A172 (cell line): Measurements from ENCODE around the gene CHAC1. TPM values are rescaled to one million over a fixed set of nuclear protein-coding genes. Genes with fewer than 3 reads are reported as not detected.
A peak's percentile ranks its signal among the peaks of the same experiment; 100 is the strongest.
"Not testable (repeated sequence)": the region's sequence is repeated elsewhere in the genome, so short reads cannot be mapped to it uniquely, and the experiment has no call there.

Source experiments
- DNase-seq: peaks from one replicate; pipeline ENCODE4 v3.0.0-alpha.2; 2015; ENCODE audit warnings: low spot score
- total RNA-seq: library from RNA; depleted of rRNA; stranded (reverse); fragments of >200 nt; shearing (Covaris generic); gene quantifications from 2 replicates; pipeline ENCODE4 v1.2.3, GENCODE V29; 2014

Gene CHAC1
- total RNA-seq, 1 experiment from 2014 or later, result 5.8 TPM

GRCh38 chr15:40957041-40957555, 3.8 kb downstream of the CHAC1 start:
- no peak for DNase-seq

- DNase-seq, result peak; percentile 26
Observed at GRCh38 chr15:40957581-40958051, 4.3 kb downstream of the CHAC1 start.

DNA sequence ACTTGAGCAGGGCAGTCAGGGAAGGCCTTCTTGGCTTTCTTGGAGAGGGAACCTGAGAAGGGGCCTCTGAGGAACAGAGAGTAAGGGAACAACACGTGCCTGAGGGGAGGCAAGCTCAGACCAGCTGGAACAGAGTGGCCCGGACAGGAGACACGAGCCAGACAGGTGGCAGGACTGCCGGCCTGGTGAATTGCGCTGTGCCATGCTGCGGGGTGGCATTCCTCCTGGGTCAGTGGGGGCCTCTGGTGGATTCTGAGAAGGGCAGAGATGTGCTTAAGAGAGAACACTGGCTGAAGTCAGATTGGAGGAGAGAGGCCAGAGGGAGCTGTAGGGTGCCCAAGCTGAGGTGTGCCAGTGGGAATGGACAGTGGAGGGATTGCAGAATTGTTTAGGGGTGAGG, 4.9 kb downstream of the CHAC1 start:
- DNase-seq, result no peak

GRCh38 chr15:40958723-40959122, 5.5 kb downstream of the CHAC1 start:
- DNase-seq, result no peak

DNA sequence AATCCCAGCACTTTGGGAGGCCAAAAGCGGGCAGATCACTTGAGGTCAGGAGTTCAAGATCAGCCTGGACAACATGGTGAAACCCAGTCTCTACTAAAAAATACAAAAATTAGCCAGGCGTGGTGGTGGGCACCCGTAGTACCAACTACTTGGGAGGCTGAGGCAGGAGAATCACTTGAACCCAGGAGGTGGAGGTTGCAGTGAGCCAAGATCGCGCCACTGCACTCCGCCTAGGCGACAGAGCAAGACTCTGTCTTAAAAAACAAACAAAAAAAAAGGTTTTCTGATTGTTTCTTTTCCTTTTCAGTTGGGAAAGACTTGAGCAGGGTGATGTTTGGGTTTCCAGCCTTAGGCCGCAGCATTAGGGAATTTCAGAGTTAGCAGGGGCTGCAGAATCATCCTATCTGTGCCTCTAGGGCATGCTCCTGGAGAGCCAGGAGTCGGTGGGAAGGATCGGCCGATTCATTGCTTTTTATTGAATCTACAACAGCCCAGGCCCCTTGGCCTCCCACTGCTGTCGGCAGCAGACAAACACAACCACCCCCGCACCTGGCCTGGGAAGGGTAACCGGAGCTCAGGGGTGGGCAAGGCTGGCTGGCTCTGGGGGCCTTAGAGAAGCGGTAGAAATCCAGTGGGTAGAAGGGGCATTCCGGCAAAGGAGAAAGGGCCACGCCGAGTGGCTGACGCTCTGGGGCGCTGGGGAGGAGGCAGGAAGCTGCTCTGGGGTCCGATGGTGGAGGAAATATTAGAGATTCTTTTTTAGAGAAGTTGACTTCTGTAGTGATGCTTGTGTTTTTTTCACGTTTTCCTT, 6.3 kb downstream of the CHAC1 start:
- no peak for DNase-seq

GRCh38 chr15:40960151-40960885, 7.0 kb downstream of the CHAC1 start:
- no peak for DNase-seq

DNA sequence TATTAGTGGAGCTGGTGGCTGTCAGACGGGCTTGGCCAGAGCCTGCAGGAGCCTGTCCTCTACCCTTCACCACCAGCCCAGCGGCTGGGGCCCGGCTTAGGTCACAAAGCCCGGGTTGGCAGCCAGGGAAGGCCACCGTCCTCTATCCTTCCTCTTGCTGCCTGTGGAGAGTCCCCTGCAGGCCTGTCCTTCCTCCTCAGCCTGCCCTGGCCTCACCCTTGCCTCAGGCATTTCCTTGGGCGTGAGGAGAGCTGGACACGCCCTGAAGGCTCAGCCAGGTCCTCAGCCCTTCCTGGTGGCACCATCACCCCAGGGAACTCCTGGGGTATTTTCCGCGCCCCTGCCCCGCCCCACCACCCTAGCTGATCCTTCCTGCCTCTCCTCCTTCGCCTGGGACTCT, 7.7 kb downstream of the CHAC1 start:
- DNase-seq, result peak; percentile 65

GRCh38 chr15:40961740-40962139, 8.5 kb downstream of the CHAC1 start:
- DNase-seq, result not testable (repeated sequence)

GRCh38 chr15:40962317-40962716, 9.0 kb downstream of the CHAC1 start:
- not testable (repeated sequence) for DNase-seq

GRCh38 chr15:40963201-40963600, 9.9 kb downstream of the CHAC1 start:
- no peak for DNase-seq

- DNase-seq, result no peak
Observed at GRCh38 chr15:40964006-40964405, 10.7 kb downstream of the CHAC1 start.

- no peak for DNase-seq
Observed at GRCh38 chr15:40964634-40965033, 11.4 kb downstream of the CHAC1 start.

GRCh38 chr15:40968290-40969085, 15.2 kb downstream of the CHAC1 start:
- DNase-seq, result no peak

- DNase-seq, result no peak
Observed at GRCh38 chr15:40969363-40969762, 16.1 kb downstream of the CHAC1 start.

DNA sequence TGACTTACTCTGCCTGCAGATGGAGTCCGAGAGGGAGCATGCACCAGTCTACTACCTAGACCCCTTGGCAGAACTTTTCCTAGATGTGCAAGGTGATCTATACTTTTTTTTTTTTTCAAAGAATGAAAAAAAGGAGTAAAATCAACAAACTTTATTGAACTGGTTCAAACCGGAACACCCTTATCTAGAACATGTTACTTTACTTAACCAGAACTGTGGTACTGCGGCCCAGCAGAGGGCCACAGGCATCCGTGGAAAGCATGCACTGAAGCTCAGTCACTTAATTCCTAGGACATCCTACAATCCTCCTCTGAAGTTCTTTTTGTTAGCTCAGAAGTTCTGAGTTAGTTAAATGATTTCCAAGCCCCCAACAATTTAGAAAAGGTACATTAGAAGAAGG, 21.6 kb downstream of the CHAC1 start:
- DNase-seq, result no peak

- DNase-seq, result no peak
Observed at GRCh38 chr15:40976819-40977218, 23.5 kb downstream of the CHAC1 start.

GRCh38 chr15:40978141-40978540, 24.9 kb downstream of the CHAC1 start:
- no peak for DNase-seq

DNA sequence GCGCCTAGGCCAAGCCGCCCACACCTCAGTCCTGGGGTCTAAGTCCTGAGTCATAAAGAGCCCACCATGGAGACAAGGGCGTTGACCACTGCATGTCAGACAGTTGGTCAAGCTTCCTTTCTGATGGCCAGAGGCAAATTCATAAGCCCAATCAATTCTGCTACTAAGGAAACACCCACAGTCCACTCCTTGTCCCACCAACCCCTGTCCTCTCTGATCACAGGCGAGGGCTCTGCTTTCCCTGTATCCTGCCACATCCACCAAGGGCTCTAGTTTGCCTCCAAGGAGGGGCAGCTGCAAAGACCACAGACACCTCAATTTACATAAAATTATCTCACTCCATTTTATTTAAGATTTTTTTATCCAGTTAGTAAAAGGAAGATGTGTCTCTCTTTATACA, 25.3 kb downstream of the CHAC1 start:
- no peak for DNase-seq

GRCh38 chr15:40981186-40981585, 27.9 kb downstream of the CHAC1 start:
- no peak for DNase-seq

DNA sequence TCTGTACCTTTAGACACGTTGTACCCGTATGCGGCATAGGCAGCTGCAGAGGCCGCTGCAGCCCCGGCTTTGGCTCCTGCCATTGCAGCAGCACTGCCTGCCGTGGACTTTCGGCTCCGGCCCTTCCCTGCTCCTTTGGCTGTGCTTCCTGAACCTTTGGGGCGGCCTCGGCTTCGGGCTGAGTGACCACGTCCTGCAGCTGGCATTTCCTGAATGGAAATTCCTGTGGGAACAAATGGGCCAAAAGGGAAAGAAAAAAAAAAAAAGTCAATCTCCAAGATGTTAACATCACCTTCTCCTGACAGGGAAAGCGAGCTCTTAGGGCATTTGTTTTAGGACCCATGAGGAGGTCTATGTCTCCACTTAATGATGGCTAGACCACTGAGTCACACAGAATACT, 29.6 kb downstream of the CHAC1 start:
- peak; percentile 81 for DNase-seq

DNA sequence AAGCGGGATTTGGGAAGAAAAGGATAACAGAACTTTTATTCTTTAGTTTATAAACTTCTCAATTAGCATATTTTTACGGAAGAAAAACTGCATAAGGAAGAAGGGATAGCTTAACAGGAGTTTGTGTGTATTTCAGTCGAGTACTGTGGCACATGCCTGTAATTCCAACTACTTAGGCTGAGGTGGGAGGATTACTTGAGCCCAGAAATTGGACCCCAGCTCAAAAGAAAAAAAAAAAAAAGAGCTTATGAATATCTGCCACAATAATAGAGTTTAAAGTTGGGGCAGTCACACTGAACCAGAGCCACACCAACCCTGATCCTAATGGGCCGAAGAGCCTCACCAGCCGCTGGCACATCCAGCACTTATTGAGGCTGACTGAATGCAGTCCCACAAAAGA, 31.1 kb downstream of the CHAC1 start:
- no peak for DNase-seq

DNA sequence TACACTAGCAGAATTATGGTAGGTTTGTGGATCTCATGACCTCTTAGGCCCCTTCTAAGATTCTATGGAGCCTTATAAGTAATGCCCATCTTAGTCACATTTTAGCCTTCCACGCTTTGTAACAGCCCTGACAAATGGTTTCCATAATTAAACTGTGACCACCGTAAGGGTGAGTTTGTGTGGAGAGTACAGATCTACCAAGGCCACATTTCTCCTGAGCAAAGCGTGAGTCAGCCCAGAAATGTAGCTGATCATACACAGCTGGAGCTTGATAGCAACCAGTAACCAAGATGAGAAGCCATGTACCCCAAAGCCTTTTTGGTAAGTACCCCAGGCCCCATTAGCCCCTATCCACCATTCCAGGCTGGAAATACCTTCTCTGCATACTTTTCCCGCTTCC, 31.7 kb downstream of the CHAC1 start:
- DNase-seq, result peak; percentile 89
